ENCODE data around the gene ZDHHC7.
"Not testable (repeated sequence)": the region's sequence is repeated elsewhere in the genome, so short reads cannot be mapped to it uniquely, and the experiment has no call there.

Gene ZDHHC7

DNA sequence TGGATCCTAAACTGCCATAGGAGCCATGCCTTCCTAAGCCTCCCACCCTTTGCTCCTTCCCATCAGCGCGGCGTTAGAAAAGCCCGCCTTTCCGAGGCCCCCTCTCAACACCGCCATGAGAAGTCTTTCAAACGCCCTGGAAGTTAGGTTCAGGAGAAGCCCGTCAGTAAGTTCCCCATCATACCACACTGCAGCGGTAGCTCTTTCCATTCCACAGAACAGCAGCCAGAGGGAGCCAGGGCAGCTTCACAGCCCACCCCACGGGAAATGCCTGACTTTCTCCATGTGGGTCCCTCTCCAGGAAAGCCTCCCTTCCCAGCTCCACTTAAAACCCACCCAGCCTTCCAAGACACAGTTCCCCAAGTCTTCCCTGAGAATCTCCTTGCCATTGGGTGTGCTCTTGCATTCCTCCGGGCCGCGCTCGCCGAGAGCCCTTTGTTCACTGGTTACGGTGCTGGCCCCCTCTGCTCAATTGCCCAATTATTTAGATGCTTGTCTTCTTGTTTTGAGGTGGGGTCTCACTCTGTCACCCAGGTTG is 44.9 kb upstream of the ZDHHC7 start:
- Histone ChIP-seq H3K79me2 (ENCODE audit: insufficient read depth, low read depth) (no peaks in the 10 kb centered on the region), H4K20me1 (ENCODE audit: insufficient read depth) (no peaks in the 10 kb centered on the region), H3K4me3 (IDR thresholded peaks at IDR 0.05; ENCODE audit: insufficient read depth, low read depth, low read length) (no peak overlapping the region), H3K36me3 (ENCODE audit: insufficient read depth) (no peaks in the 10 kb centered on the region), H3K4me2 (no peak overlapping the region), H2AFZ (ENCODE audit: low read depth) (no peak overlapping the region), H3K27me3 (ENCODE audit: insufficient read depth, low read depth) (no peaks in the 10 kb centered on the region), H3K4me1 (ENCODE audit: low read depth, poor library complexity, severe bottlenecking) (peaks cover 14% of the 10 kb centered on the region), H3K27ac (no peak overlapping the region), H3K9ac (no peak overlapping the region)
- TF ChIP-seq, protein P1, sequence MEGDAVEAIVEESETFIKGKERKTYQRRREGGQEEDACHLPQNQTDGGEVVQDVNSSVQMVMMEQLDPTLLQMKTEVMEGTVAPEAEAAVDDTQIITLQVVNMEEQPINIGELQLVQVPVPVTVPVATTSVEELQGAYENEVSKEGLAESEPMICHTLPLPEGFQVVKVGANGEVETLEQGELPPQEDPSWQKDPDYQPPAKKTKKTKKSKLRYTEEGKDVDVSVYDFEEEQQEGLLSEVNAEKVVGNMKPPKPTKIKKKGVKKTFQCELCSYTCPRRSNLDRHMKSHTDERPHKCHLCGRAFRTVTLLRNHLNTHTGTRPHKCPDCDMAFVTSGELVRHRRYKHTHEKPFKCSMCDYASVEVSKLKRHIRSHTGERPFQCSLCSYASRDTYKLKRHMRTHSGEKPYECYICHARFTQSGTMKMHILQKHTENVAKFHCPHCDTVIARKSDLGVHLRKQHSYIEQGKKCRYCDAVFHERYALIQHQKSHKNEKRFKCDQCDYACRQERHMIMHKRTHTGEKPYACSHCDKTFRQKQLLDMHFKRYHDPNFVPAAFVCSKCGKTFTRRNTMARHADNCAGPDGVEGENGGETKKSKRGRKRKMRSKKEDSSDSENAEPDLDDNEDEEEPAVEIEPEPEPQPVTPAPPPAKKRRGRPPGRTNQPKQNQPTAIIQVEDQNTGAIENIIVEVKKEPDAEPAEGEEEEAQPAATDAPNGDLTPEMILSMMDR (conservative IDR thresholded peaks at IDR 0.05; ENCODE audit: low read depth, low read length), result no peak

DNA sequence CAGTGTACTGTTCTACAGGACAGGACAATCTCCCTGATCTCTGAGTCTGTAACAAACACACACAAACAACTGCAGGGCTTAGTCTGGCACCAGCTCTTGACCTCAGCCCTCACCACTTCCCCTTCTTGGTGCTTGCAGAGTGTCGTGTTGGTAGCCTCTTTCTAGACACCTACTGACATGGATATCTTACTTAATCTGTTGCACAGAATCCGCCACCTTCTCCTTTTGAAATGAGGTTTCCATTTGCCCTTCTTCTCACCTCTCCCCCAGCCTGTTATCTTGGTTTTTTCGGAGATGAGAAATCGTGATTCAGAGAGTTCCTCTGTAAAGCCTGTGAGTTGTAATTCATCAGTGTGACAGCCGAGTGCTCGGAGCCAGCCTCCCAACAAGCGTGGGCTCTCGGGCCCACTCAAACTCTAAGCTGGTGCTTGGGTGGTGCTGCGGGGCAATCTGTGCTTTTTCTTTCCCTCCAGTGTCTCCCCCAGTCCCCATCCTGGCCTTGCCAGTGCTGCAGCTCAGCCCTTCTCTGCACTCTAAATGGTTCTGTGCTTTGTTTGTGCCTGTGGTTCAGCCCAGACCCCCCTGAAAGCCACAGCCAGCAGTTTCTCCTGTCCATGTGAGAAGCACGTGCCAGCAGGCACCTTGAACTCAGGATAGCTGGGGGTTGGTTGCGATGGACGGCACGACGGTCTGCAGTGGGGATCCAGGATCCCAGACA is 44.3 kb upstream of the ZDHHC7 start:
- TF ChIP-seq, protein P1 (conservative IDR thresholded peaks at IDR 0.05; ENCODE audit: low read depth, low read length), result no peak
- Histone ChIP-seq H3K79me2 (ENCODE audit: insufficient read depth, low read depth) (no peaks in the 10 kb centered on the region), H3K27ac (no peak overlapping the region), H3K36me3 (ENCODE audit: insufficient read depth) (no peaks in the 10 kb centered on the region), H3K9ac (no peak overlapping the region), H3K4me1 (ENCODE audit: low read depth, poor library complexity, severe bottlenecking) (peaks cover 14% of the 10 kb centered on the region), H3K4me3 (IDR thresholded peaks at IDR 0.05; ENCODE audit: insufficient read depth, low read depth, low read length) (no peak overlapping the region), H3K4me2 (peak overlapping the region; percentile 55; the same call in 1 of the 2 replicates), H4K20me1 (ENCODE audit: insufficient read depth) (no peaks in the 10 kb centered on the region), H3K27me3 (ENCODE audit: insufficient read depth, low read depth) (no peaks in the 10 kb centered on the region), H2AFZ (ENCODE audit: low read depth) (no peak overlapping the region)

DNA sequence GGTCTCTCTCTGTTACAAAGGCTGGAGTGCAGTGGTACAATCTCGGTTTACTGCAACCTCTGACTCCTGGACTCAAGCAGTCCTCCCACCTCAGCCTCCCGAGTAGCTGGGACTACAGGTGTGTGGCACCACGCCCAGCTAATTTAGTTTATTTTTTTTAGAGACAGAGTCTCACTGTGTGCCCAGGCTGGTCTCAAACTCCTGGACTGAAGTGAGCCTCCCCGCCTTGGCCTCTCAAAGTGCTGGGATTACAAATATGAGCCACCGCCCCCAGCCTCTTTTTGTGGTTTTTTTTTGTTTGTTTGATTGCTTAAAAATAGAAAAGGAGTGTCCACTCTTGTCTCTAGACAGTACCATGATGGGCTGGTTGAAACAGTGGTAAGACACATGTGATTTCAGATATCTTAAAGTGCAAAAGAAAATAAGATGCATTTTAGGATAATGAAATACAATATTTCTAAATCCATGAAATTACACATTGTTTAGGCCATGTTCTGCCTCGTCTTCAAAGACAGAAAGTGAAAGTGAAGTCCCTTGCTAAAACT is 43.7 kb upstream of the ZDHHC7 start:
- no peak overlapping the region for H3K4me3 ChIP-seq (IDR thresholded peaks at IDR 0.05; ENCODE audit: insufficient read depth, low read depth, low read length)

DNA sequence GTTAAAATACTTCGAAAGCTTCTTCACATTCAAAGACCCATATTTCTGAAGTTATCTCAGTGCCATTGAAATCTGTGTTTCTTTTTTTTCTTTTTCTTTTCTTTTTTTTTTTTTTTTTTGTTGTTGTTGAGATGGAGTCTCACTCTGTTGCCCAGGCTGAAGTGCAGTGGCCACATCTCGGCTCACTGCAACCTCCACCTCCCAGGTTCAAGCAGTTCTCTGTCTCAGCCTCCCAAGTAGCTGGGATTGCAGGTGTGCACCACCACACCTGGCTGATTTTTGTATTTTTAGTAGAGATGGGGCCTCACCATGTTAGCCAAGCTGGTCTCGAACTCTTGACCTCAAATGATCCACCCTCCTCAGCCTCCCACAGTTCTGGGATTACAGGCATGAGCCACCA is 43.0 kb upstream of the ZDHHC7 start:
- H3K4me1 ChIP-seq (ENCODE audit: low read depth, poor library complexity, severe bottlenecking), result peaks cover 14% of the 10 kb centered on the region
- not testable (repeated sequence) for H3K4me2 ChIP-seq; H4K20me1 ChIP-seq (ENCODE audit: insufficient read depth); H3K27me3 ChIP-seq (ENCODE audit: insufficient read depth, low read depth); H3K27ac ChIP-seq; H3K4me3 ChIP-seq (IDR thresholded peaks at IDR 0.05; ENCODE audit: insufficient read depth, low read depth, low read length); H2AFZ ChIP-seq (ENCODE audit: low read depth); H3K36me3 ChIP-seq (ENCODE audit: insufficient read depth); H3K9ac ChIP-seq; H3K79me2 ChIP-seq (ENCODE audit: insufficient read depth, low read depth)

More for the DNA sequence above, 43.7 kb upstream of the ZDHHC7 start:
- Histone ChIP-seq H3K4me1 (ENCODE audit: low read depth, poor library complexity, severe bottlenecking) (peaks cover 14% of the 10 kb centered on the region), H3K79me2 (ENCODE audit: insufficient read depth, low read depth) (no peaks in the 10 kb centered on the region), H3K36me3 (ENCODE audit: insufficient read depth) (no peaks in the 10 kb centered on the region), H2AFZ (ENCODE audit: low read depth) (no peak overlapping the region), H3K9ac (no peak overlapping the region), H3K27me3 (ENCODE audit: insufficient read depth, low read depth) (no peaks in the 10 kb centered on the region), H3K4me2 (peak overlapping the region; percentile 55), H4K20me1 (ENCODE audit: insufficient read depth) (no peaks in the 10 kb centered on the region), H3K27ac (no peak overlapping the region)
- TF ChIP-seq, protein P1 (conservative IDR thresholded peaks at IDR 0.05; ENCODE audit: low read depth, low read length), result no peak

DNA sequence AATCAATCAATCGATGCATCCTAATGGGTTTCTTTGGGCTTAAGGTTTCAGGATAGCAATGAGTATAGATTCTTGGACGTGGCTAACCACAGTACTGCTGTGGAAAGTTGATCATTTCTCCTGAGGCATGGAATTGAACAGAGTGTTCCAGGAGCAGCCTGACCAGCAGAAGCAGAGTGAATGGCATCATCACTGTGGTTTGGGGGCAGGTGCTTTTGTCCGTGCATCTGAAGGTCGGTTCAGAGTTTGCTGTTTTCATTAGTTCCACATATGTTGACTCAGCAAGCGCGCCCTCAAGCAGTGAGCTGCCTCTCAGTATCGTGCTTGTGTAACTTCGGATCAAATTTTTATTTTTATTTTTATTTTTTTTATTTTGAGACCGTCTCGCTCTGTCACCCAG is 41.2 kb upstream of the ZDHHC7 start:
- Histone ChIP-seq H3K4me2 (no peak overlapping the region), H3K4me1 (ENCODE audit: low read depth, poor library complexity, severe bottlenecking) (peaks cover 14% of the 10 kb centered on the region), H4K20me1 (ENCODE audit: insufficient read depth) (no peaks in the 10 kb centered on the region), H3K27me3 (ENCODE audit: insufficient read depth, low read depth) (no peaks in the 10 kb centered on the region), H3K36me3 (ENCODE audit: insufficient read depth) (no peaks in the 10 kb centered on the region), H3K4me3 (IDR thresholded peaks at IDR 0.05; ENCODE audit: insufficient read depth, low read depth, low read length) (no peak overlapping the region), H2AFZ (ENCODE audit: low read depth) (no peak overlapping the region), H3K9ac (no peak overlapping the region), H3K27ac (no peak overlapping the region), H3K79me2 (ENCODE audit: insufficient read depth, low read depth) (no peaks in the 10 kb centered on the region)
- TF ChIP-seq, protein P1 (conservative IDR thresholded peaks at IDR 0.05; ENCODE audit: low read depth, low read length), result no peak

All from KMS-11 (cell line).